IMR-90 (cell line): Measurements from ENCODE around the gene STRIP2.

Source experiments
- MAZ ChIP-seq: IDR thresholded peaks from 2 replicates; pipeline ENCODE4 v1.6.1; 2012; ENCODE audit warnings: low read depth, mild to moderate bottlenecking, low read length, improper control_type of control experiment, moderate library complexity, borderline replicate concordance
- POLR2A ChIP-seq: IDR thresholded peaks from 2 replicates; pipeline ENCODE4 v1.6.1; 2012; ENCODE audit warnings: mild to moderate bottlenecking, low read depth, low read length
- TF ChIP-seq, protein P1 (sequence below): conservative IDR thresholded peaks from 2 replicates; pipeline ENCODE4 v1.5.1; 2012; ENCODE audit warnings: mild to moderate bottlenecking, low read depth, low read length, improper control_type of control experiment

DNA sequence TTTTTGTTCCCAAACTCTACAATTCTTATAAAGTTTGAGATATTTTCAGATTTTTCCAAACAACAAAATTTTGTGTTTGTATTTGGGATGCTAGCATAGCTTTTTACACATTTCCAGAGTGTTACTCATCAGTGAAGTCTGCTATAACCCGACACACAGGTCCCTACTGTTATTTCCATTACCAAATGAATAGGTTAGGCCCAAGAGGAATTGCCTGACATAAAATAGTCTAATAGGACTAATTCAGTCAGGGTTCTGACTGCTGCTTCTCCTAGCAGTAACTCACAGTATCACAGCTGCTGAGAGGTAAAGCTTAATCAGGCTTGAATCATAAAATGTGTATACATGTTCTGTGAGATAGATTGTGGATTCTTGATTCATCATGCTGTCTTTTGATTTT lies 49.1 kb upstream of the STRIP2 start:
- TF ChIP-seq MAZ, result no peak
- TF ChIP-seq, protein P1, sequence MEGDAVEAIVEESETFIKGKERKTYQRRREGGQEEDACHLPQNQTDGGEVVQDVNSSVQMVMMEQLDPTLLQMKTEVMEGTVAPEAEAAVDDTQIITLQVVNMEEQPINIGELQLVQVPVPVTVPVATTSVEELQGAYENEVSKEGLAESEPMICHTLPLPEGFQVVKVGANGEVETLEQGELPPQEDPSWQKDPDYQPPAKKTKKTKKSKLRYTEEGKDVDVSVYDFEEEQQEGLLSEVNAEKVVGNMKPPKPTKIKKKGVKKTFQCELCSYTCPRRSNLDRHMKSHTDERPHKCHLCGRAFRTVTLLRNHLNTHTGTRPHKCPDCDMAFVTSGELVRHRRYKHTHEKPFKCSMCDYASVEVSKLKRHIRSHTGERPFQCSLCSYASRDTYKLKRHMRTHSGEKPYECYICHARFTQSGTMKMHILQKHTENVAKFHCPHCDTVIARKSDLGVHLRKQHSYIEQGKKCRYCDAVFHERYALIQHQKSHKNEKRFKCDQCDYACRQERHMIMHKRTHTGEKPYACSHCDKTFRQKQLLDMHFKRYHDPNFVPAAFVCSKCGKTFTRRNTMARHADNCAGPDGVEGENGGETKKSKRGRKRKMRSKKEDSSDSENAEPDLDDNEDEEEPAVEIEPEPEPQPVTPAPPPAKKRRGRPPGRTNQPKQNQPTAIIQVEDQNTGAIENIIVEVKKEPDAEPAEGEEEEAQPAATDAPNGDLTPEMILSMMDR, result no peak
- TF ChIP-seq POLR2A, result no peak
